HG02610 (cell line): ENCODE measurements around the gene LRRC73.
"Not testable (repeated sequence)": the region's sequence is repeated elsewhere in the genome, so short reads cannot be mapped to it uniquely, and the experiment has no call there.

Experiments used
- ATAC-seq: cut with Tn5 transposase; IDR thresholded peaks from one replicate; pipeline ENCODE4 v1.9.1; 2021; ENCODE audit warnings: mild to moderate bottlenecking, moderate library complexity; ENCODE audit not compliant: unreplicated experiment

LRRC73 gene, protein sequence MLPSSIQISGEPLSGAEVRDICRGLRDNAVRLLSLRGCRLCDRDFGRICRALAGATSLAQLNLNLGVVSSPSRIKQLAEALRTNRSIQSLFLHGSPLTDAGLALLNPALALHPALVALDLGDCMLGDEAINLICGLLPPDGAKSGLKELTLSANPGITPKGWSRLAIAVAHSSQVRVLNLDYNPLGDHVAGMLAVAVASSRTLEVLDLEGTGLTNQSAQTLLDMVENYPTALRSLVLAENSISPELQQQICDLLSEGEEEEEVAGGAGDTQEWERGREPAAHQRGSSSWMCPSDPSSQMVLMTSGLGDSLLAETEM

DNA sequence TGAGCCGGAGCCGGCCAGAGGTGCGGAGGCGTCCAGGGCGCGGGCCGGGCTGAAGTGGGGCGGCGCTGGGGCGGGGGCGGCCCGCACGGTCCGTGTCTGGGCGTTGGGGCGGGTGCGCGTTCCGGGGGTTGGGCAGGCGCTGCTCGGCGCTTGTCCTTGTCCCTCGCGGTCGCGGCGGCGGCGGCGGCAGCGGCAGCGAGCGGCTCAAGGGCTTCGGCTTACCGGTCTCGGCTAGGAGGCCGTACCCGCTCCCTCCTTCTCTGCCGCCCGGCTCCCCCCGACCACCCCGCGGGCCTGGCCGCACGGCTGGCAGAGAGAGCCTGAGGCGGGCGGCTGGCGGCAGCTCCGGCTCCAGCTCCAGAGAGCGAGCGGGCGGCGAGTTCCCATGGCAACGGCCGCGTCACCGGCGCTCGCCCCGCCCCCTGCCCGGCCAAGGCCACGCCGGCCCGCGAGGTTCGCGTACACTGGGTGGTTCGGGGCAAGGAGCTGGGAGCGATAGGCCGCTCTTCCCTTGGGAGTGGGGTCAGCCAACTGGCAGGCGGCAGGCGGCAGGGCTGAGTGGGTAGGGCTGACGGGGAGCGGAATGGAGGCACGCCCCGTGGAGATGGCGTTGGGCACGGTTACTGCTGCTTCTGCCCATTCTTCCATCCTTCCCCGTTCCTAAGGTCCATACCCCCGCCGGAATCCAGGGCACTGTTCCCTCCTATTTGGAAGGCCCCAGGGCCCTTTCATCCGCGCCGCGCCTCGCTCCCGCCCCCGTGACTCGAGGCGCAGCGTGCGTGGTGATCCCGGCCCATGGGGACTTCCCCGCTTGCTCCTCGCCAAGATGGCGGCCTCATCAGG is at the start of gene LRRC73:
Gene LRRC73, minus strand, starts transcription at position 363 of the 843 bp plus-strand sequence. CDS start 561 bp downstream, outside the sequence.
- peak; percentile 69 for ATAC-seq

DNA sequence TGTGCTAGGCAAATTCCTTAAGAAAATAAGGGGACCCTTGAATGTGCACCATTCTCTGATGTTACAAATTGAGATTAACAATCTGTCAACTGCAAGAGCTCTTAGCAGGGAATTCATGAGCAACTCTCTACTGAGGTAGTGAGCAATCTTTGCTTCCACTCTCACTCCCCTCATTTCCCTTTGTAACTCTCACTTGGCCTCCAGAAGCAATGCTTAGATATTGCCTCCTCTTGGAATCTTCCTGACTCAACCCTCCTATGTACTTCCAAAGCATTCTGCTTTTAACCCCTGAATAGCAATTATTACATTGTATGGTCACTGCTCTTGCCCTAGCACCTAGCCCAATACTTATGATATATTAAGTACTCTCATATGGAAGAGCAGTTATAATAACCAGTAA is 49.2 kb upstream of the LRRC73 start:
- no peak for ATAC-seq

DNA sequence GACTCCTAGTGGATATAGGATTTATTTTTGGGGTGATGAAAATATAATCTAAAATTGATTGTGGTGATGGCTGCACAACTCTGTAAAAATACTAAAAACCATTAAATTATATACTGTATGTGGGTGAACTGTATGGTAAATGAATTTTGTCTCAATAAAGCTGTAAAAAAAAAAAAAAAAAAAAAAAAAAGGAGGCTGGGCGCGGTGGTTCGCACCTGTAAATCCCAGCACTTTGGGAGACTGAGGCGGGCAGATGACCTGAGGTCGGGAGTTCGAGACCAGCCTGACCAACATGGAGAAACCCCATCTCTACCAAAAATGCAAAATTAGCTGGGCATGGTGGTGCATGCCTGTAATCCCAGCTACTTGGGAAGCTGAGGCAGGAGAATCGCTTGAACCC is 47.5 kb upstream of the LRRC73 start:
- ATAC-seq, result not testable (repeated sequence)

DNA sequence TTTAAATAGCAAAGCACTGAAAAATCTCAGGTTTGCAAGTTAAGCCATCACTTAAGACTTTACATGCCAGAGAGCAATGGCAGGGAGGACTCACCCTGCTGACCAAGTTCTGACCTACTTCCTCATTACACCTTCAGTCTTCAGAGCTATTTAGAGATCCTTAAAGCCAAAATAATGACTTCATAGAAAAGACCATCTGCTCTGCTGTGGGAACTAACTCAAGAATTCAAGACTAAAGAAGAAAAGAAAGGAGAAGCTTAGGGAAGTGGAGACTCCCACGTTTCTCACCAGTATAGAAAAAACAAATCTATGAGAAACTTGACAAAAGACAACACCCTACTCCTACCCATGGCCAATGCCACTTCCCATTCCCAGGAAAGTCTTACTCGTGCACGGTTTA is 37.1 kb upstream of the LRRC73 start:
- ATAC-seq, result peak; percentile 41

DNA sequence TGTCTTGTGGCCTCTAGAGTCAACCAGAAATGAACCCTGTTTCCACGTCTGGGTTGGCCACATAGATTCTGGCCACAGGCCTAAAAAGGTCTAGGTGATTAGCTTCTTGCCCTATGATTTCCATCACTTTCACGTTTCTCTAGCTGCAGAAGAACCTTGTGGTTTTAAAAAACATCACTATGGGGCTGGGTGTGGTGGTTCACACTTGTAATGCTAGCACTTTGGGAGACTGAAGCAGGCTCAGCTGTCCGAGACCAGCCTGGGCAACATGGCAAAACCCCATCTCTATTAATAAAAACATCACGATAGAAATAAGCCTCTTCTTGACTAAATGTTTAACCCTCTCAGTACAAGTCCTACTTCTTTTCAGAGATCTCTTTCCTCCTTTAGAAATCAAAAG is 34.3 kb upstream of the LRRC73 start:
- no peak for ATAC-seq

DNA sequence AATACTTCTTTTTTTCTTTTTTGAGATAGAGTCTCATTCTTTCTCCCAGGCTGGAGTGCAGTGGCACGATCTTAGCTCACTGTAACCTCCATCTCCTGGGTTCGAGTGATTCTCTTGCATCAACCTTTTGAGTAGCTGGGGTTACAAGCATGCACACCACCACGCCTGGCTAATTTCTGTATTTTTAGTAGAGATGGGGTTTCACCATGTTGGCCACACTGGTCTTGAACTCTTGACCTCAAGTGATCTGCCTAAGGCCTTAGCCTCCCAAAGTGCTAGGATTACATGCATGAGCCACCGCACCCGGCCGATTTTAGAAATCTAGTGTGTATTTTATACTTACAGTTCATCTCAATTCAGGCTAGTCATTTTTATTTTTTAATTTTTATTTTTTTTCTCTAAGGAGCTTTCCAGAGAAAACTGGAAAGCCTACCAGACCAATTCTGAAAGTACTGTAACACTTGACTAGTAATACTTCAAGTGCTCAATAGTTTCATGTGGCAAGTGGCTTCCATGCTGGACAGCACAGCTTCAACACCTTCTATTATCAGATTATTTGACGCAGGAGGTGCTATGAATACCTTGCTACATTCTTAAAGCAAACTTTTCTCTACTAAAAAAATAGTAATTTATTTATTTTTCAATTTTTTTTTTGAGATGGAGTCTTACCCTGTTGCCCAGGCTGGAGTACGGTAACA is 31.8 kb upstream of the LRRC73 start:
- peak; percentile 74 for ATAC-seq

DNA sequence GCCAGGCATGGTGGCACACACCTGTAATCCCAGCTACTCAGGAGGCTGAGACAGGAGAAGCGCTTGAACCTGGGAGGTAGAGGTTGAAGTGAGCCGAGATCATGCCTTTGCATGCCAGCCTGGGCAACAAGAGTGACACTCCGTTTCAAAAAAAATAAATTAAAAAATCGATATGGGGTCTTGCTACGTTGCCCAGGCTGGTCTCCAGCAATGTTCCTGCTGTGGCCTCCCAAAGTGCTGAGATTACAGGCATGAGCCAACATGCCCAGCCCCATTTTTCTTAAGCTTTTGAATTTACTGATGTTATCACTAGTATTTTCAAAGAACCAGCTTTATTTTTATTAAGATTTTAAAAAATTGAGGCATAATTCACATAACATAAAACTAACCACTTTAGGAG is 30.4 kb upstream of the LRRC73 start:
- ATAC-seq, result no peak

DNA sequence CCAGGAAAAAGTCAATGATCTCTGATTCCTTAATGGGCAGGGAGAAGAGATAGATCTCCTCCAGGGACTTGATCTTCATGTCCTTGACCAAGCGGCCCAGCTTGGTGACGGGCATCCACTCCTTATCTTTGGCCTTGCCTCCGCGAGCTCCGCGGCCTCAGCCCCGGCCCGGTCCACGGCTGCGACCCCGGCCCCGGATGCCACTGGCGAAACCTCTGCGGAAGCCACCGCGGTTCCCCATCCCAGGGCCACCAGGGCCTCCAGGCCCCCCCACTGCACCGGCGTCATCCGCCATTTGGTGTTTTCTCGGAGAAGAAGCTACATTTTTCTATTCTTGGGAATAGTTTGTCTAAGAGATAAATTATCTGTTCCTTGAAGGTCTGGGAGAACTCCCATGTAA is 29.3 kb upstream of the LRRC73 start:
- ATAC-seq, result not testable (repeated sequence)

DNA sequence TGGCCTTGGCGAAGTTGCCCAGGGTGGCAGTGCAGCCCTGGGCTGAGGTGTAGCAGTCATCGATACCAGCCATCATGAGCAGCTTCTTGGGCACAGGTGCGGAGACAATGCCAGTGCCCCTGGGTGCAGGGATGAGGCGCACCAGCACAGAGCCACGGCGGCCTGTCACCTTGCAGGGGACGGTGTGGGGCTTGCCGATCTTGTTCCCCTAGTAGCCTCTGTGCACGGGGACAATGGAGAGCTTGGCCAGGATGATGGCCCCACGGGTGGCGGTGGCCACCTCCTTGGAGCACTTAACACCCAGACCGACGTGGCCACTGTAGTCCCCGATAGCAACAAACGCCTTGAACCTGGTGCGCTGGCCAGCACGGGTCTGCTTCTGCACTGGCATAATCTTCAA is 28.8 kb upstream of the LRRC73 start:
- not testable (repeated sequence) for ATAC-seq

DNA sequence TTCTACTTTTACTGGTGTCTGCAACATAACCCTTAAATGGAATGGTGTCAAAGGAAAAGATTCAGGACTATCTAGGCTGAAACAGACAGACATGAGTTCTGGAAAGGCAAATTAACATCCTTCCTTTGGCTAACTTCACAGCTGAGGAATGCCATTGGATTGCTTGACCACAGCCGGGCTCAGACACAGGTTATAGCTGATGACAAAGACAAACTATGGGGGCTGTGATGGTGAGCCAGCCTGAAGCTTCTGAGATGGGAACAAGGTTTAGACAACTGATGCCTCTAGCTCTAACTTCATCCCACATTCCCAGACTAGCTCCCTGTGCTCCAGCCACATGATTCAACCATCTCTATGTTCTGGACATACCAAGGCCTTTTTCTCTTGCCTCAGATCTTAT is 22.1 kb upstream of the LRRC73 start:
- no peak for ATAC-seq

DNA sequence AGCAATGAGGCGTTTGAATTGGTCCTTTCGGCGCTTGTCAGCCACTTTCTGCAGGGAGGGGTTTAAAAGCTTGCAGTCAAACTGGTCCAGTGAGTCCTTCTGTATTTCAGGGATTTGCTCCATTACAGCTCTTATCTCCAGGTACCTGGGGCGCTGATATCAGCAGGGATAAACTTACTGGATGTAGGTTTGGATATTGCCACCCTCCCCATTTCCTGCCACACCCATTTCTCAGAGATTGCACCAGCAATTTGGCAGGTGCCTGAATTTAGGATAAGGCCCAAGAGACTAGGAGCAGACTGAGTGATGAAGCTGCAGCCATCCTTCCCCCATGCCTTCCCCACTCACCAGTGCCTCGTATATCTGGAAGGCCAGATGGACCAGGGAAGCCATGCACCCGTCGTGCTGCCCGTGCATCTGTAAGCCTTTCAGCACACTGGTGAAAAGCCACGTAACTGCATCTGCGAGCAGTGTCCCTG is 14.4 kb upstream of the LRRC73 start:
- no peak for ATAC-seq

DNA sequence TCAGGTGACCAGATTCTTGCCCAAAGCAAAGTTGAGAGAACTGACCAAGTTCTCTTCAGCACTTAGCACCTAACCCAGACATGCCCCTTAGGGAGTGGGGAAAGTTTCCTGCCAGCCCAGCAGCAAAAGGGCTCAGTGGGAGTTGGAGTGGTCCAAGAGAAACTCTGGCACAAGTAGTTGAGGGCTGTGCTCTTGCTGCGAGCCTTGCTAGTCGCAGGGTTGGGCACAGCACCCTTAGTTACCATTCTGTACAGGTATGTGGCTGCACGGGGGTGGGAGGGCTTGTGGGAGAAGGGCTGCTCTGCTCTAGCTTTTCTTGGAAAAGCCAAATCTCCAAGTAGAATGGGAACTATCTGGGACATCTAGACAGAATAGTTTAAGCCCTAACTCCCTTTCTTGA is 13.1 kb upstream of the LRRC73 start:
- ATAC-seq, result no peak

DNA sequence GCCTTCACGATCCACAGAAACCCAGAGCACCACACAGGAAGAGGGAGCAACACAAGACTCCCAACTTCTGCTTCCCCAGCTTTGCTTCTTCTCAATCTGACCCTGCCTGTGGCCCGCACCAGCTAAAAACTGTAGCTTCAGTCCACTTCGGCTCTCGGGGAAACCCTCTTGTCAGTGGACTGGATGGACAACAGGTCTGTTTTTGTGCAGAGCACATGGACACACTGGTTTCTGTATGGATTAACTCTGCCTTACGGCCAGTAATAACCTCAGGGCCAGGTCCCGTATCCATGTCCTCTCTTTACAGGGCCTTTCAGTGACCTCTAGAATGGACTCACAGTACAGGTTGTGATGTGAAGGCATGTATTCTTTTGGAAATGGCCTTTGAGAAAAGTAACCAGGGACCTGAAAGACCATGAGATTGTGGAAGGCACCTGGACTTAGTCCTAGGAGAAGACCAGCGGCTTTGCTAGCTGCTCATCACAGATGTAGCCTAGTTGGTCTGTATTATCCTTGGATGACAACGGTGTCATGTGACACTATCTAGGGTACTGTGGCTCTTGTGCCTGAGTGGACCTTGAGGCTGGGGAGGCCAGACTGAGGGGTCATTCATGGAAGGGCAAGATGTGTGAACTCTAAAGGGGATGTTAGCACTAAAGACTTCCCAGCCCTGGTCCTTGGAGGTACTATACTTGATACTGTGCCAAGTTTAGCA is 12.6 kb upstream of the LRRC73 start:
- no peak for ATAC-seq

DNA sequence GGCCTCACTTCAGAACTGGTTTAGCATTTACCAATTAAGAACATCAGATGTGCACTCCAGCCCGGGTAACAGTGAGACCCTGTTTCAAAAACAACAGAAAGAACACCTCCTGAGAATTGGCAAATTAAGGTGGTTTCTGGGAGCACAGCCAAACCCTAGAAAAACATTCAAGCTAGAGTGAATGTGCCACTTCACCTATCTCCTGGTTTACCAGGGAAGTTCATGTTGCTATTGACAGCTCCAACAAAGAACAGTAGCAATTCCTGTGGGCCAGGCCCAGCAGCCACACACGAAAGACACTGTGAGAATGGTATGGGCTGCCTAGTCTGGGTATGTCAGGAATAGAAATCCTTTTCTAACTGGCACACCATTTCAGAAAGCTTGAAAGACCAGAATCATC is 11.7 kb upstream of the LRRC73 start:
- no peak for ATAC-seq

DNA sequence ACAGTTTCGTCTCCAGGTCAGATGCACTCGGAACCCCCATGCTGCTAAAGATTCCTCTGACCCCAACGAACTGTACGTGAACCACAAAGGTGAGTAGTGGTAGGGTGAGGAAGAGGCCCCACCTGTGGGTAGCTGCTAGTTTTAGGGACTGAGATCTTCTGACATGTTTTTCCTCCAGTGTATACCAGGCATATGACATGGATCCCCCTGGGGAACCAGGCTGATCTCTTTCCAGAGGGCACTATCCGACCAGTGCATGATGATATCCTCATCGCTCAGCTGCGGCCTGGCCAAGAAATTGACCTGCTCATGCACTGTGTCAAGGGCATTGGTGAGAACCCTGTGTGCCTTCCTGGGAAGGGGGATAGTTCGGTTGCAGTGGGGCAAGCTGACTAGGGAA is 10.0 kb upstream of the LRRC73 start:
- ATAC-seq, result no peak

DNA sequence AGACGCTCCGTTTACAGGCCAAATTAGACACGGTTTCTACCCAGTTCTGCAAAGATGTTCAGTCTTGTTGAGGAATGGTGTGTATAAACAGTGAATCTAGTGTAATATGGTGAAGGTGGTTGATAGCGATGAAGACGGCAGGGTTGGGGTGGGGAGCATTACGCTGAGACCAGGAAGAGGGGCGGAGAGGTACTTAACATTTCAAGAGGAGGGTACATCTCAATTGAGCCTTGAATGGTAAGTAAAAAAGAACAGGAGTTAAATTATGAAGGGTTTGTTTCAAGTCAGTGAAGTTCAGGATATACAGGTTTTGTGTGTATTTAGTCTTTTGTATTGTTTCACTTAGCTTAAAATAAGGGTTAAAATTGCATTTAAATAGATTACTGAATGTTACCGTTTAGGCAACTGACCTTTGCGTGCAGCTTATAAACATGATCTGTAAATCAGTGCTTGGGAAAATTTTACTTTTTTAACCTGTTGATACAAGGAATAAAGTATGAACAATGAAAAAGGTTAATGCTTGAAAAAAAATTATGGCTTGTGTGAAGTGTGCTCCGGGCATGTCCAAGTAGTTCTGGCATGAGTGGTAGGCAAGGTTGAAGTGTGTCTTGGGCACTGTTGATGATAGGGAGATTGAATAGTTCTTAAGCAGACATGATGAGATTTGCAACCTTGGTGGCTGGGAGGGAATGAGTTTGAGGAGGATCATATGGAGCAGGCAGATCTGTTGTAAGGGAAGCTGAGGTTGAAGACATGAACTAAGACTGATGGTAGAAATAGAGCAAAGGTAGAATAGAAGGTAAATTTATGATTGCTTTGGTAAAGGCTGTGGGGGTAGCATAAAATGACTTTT is 7.6 kb upstream of the LRRC73 start:
- ATAC-seq, result no peak

DNA sequence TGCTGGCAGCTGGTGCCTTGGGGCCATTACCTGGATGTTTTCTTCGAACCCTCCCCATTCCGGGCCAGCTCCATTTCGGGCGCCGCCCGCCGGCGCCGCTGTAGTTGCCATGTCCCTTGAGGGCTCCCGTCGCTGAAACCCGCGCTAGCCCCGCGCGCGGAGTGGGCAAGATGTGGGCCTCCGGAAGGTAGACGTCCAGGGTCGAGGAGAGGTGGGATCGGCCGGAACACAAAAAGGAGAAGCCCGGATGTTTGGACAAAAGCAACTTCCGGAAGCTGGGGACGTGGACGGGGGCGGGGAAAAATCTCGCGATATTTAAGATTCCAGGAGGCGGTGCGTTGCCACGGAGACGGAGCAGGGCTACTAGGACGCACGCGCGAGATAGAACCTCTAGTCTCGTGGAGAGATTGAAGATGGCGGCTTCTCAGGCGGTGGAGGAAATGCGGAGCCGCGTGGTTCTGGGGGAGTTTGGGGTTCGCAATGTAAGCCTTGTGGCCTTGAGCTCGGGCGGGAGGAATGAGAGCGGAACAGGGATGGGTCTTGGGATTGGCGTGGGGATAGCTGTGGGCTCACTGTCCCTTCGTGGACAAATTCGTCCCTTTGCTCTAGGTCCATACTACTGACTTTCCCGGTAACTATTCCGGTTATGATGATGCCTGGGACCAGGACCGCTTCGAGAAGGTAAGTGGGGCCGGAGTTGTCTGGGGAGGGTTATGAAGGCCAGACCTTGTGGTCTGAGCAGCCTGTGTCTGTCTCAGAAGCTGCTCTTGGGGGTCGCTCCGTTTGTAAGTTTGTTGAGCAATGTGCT is 6.8 kb upstream of the LRRC73 start, which contains the start of the genes POLR1C and YIPF3:
Gene POLR1C, plus strand, starts transcription at position 393 of the 808 bp plus-strand sequence. Its CDS starts 21 bp downstream, at position 414.
Gene YIPF3, minus strand, starts transcription at position 230 of the 808 bp plus-strand sequence. Its CDS starts 119 bp downstream, at position 111.
- ATAC-seq, result peak; percentile 81

DNA sequence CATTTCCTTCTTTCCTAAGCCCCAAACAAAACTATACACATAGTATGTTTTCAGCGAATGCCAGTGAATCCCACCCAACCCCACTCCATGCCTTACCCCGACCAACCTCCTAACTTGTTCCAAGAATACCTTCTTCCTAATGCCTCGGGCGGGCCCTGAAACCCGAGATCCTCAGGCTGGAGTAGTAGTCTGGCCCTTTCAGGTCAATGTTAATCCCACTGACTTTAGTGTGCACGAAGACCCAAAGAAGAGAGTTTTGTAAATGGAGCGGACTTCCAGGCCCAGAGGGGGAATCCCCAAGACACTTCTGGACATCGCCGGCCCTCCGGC is 6.2 kb upstream of the LRRC73 start:
- no peak for ATAC-seq

DNA sequence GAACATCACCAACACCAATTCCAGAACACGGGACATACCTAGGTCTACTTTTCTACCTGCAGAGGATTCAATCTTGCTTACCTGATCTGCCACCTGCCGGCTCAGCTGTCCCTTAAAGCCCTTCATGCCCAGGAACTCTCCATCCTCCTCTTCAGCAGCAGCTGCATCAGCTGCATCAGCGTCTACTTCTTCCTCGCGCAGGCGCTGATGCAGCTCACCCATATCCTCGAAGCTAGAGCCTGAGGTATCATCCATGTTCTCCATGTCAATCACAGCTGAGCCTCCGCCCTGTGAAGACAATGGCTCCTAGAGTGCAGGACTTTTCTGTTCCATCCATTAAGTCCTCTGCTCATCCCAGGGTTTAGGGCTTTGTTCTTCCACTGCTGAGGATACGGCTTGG is 5.7 kb upstream of the LRRC73 start:
- no peak for ATAC-seq
